NCI-H1092 (cell line): ENCODE results near the gene C9orf40.
A peak's percentile ranks its signal among the peaks of the same experiment; 100 is the strongest.

Experiments
- DNase-seq: peaks from one replicate; lab custom pipeline; 2025; lab: John Stamatoyannopoulos, UW

C9orf40 gene

GRCh38 chr9:74952201-74953151 lies at the start of gene C9orf40:
Gene C9orf40, minus strand, starts transcription at chr9:74952912. Its CDS starts 301 bp downstream, at chr9:74952611.
- peak; percentile 84 for DNase-seq

DNA sequence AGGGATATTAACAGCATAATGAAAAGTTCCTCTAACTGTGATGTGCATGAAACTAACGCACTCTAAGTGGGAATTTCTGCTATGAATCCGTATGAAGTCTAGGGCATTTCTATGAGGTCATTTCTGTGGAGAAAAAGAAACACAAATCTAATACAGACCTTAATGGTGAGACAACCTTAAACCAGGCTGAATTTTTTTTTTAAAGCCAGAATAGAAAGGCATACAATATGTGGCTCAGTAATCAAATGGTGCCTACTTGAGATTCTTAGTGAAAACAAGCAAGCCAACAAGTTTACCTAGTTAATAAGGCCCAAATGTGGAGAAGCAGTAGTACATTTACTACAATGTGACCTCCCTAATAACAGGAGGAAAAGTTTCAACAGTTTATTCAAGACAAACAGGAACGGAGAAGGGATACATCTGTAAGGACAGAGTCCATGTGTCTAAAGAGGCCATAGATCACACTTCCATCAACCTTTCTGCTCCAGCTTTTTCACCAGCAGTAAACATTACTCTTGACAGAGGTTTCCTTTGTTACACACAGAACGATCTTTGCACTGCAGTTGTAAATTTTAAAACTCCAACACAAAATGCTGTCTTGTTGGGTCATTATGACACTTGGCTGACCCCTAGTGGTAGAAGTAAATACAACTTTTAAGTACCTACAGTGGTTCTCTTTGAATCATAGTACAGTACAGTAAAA lies 49.2 kb upstream of the C9orf40 start:
- DNase-seq, result peak; percentile 49

- DNase-seq, result no peak
These were observed 48.1 kb upstream of the C9orf40 start for GRCh38 chr9:75000835-75001234.

DNA sequence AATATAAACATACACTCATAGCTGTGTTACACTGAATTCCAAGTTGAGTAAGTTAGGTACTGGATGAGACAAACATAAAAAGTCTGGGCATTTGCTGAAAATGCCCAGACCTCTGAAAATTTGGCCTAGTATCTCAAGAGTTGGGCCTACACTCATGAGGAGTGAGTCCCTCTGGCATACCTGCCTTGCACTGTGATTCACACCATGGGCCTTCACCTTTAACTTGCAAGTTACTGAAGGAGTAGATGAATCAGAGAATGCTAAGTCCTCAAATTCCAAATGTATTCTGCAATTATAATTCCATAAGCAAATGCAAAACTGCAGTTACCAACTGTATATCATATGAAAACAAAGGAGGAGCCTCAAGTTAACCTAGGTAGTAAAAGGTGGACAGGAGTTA lies 32.3 kb upstream of the C9orf40 start:
- no peak for DNase-seq

DNA sequence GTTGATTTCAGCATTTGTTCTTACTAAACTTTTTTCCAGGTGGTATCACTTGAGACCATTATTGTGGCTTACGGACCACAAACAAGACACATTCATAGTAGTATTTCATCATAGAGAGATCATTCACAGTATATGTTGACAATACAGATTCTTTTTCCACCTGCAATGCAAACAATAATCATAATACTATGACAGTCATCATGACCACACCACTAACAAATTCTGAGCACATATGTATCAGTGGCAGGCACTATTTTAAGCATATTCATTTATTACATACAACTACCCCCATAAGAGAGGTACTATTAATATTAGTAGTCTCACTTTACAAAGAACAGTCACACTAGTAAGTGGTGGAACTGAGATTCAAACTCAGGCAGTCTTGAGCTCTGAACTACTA lies 31.0 kb upstream of the C9orf40 start:
- DNase-seq, result no peak

GRCh38 chr9:74979844-74980243 lies 27.1 kb upstream of the C9orf40 start:
- no peak for DNase-seq

DNA sequence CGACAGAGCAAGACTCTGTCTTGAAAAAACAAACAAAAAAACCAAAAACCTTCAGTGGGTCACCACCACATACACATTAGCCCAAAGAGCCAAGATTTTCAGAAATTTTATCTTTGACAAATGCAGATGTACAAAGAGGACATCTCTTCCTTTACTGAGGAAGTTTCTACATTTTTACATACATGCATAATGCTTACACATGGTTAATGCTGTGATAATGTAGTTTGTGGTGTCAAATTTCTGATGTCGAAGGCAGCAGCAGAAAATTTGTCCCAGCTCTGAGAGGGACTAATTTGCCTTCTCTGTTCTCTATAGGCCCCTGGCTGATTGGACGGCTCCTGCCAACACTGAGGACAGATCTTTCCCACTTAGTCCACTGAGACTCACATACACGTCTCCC lies 24.6 kb upstream of the C9orf40 start:
- DNase-seq, result no peak

- no peak for DNase-seq
These were observed 22.8 kb upstream of the C9orf40 start for GRCh38 chr9:74975538-74975937.

- no peak for DNase-seq
These were observed 21.8 kb upstream of the C9orf40 start for GRCh38 chr9:74974558-74974957.

DNA sequence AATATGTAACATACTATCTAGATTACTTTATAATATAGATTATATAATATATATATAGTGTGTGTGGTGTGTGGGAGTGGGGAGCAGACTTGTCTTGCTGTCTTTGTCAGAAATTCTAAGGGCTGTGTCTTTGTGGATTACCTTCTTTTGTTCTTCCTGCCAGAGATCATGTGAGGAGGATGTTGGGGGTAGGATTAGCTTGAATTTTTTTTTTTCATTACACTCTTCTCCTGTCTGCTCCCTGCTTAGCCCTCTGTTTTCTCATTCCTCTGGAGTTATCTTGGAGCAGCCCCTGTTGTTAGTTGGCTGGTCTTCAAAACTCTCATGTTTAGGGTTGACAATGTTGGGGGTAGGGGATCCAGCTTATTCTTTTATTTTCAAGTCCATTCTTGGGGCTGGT lies 21.0 kb upstream of the C9orf40 start:
- DNase-seq, result no peak

- no peak for DNase-seq
These were observed 10.3 kb upstream of the C9orf40 start for GRCh38 chr9:74963056-74963455.

- no peak for DNase-seq
These were observed 8.8 kb upstream of the C9orf40 start for GRCh38 chr9:74961496-74961895.

- DNase-seq, result no peak
These were observed 7.8 kb upstream of the C9orf40 start for GRCh38 chr9:74960561-74960960.

DNA sequence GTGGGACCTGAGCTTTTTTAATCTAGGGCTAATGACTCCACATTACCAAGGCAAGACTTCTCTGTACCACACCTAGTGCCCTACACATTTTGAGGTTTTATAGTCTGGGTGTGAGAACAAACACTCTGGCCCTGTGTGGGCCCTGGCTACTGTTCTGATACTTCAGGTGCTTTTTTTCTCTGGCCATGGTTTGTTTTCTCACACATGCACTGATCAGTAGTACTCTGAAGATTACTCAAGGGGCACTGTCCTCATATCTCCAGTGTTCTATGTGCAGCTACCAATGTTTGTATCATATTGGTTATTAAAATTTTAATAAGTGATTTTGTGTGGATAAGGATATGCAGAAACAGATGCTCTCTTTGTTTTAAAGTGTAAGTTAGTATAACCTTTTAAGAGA lies 5.9 kb upstream of the C9orf40 start:
- no peak for DNase-seq

- DNase-seq, result no peak
These were observed 581 bp upstream of the C9orf40 start for GRCh38 chr9:74953235-74953751.

- DNase-seq, result peak; percentile 55
These were observed 974 bp downstream of the C9orf40 start for GRCh38 chr9:74951725-74952151.

DNA sequence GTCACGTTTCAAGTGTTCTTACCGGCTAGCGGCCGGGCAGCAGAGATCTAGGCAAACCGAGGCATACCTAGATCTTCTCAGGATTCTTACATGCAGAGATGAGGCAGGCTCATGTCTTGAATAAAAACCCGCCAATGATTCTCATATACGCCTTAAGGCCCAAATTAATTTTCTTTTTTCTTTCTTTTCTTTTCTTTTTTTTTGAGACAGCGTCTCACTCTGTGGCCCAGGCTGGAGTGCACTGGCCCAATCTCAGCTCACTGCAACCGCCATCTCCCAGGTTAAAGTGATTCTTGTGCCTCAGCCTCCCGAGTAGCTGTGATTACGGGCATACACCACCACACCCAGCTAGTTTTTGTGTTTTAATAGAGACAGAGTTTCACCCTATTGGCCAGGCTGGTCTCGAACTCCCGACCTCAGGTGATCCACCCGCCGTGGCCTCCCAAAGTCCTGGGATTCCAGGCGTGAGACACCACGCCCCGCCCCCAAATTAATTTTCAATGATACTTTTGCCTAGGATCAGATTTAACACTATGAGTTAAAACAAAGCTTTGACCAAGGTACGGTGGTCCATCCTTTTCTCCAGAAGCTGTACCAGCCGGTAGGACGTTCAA lies 1.5 kb downstream of the C9orf40 start:
- no peak for DNase-seq

- no peak for DNase-seq
These were observed 2.6 kb downstream of the C9orf40 start for GRCh38 chr9:74949859-74950855.

DNA sequence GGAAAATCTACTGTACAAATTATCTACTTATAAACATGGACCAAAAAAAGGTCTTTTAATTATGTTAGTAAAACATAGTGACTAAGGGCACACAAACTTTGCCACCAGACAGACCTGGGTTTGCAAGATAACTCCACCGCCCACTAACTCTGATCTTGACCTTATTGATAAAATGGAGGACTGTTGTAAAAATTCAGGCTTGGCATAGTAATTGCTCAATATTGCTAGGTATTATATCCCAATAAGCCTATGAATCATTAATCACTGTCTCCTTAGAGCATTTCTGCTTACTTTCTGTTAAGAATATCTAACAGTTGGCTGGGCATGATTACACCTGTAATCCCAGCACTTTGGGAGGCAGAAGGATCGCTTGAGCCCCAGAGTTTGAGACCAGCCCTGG lies 3.8 kb downstream of the C9orf40 start:
- no peak for DNase-seq

- DNase-seq, result no peak
These were observed 6.0 kb downstream of the C9orf40 start for GRCh38 chr9:74946686-74947085.

DNA sequence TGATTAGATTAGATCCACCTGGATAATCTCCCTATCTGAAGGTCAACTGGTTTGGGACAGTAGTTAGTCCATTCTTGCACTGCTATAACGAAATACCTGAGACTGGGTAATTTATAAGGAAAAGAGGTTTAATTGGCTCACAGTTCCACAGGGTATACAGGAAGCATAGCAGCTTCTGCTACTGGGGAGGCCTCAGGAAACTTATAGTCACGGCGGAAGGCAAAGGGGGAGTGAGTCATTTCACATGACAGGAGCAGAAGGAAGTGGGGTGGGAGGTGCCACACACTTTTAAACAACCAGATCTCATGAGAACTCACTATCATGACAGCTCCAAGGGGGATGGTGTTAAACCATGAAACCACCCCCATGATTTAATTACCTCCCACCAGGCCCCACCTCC lies 9.9 kb downstream of the C9orf40 start:
- DNase-seq, result no peak
